ENCODE results near the gene GMEB1.

DNA sequence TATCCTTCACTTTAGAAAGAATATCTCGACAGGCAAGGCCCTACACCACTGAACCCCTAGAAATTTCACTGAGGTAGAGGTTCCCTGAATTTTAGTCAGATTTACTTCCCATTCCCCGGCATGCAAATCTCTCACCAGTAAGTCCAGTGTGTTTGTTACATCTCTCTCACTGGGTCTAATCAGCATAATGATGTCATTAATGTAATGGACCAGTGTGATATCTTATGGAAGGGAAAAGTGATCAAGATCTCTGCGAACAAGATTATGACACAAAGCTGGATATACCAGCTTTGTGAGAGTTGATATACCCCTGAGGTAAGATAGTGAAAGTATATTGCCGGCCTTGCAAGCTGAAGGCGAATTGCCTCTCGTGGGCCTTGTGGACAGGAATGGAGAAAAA lies 12.2 kb upstream of the GMEB1 start:
- TF ChIP-seq FOXP2 (optimal IDR thresholded peaks at IDR 0.05; ENCODE audit: borderline replicate concordance, extremely low read depth, extremely low read length, insufficient read depth) (no peak), POLR2AphosphoS5 (IDR thresholded peaks at IDR 0.05; ENCODE audit: low read depth, low read length) (no peak), REST (IDR thresholded peaks at IDR 0.05; ENCODE audit: insufficient read depth in 1 of 2, low read depth in 2 of 2, low read length in 2 of 2) (no peak)

Measured in PFSK-1 (cell line).